GM19455 (cell line): ENCODE measurements around the gene OAS3.

ENCODE experiments used
- ATAC-seq: cut with Tn5 transposase; IDR thresholded peaks from one replicate; pipeline ENCODE4 v1.9.1; 2021; ENCODE audit not compliant: unreplicated experiment

The OAS3 gene

DNA sequence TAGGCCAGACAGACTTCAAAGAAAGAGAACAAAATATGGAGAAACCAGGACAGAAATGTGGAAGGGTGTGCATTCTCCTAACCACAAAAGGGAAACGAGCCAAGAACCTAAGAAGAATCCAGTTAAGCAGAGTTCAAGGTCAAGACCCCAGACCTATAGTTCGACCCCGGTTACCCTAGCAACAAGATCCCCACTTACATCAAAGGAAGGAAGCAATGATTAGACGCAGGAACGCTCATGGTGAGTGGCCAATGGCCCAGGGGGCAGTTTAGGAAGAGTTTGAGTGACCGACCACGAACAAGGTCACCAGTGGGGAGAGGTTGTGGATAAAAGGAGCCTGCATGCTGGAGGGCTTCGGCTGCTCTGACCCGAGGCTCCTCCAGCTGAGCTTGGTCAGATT lies 76.3 kb downstream of the OAS3 start:
- ATAC-seq = no peak

DNA sequence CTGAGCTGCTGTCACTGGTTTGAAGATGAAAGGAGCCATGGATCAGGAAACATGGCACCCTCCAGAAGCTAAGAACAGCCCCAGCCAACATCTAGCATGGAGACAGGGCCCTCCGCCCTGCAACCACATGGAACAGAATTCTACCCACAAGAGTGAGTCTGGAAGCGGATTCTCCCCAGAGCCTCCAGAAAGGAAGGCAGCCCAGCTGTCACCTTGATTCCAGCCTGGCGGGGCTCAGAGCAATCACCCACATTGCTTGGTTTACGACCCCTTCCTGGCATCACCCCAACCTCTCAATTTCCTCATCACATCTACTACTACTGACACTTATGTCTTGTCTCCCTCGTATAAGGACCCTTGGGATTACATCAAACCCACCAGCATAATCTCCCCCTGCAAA lies 78.5 kb downstream of the OAS3 start:
- ATAC-seq = no peak

DNA sequence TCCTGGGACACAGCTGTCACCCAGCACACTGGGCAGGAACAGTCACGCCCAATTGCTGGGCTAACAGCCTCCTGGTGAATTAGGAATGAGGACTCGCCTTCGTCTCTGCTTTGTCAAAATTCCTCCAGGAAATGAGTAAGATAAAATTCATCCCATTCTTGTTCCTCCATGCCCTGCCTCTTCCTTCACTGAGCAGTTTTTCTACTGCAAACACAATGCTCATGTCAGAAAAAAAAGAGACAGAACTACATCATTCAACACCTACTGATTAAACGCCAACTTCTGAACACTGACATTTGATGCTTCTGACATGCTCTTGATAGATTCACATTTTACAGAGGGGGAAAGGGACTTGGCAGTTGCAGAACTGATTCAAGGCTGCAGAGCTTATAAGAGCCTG lies 80.8 kb downstream of the OAS3 start:
- ATAC-seq = no peak

- ATAC-seq = no peak
Measured at GRCh38 chr12:113021500-113021899, 83.2 kb downstream of the OAS3 start.
